Uterus (tissue), 2 donors: Measurements from ENCODE around the gene IGF2BP2.

ENCODE experiments used
- CTCF ChIP-seq, 4 experiments: fragments of 200-600 bp in 2 of 4; fragments of 450-650 bp in 2 of 4; sonication (generic) in 2 of 4; IDR thresholded peaks; one replicate each; pipeline ENCODE4 v1.5.1; 2016 to 2019; ENCODE audit warnings: antibody characterized with exemption in 4 of 4, mild to moderate bottlenecking in 2 of 4, moderate library complexity in 1 of 4
- POLR2A ChIP-seq, 2 donors: fragments of 450-650 bp; IDR thresholded peaks; one replicate each; pipeline ENCODE4 v1.6.1; 2016; ENCODE audit warnings: antibody characterized with exemption in 2 of 2, mild to moderate bottlenecking in 1 of 2, moderate library complexity in 1 of 2

GRCh38 chr3:185631108-185631507, 193.7 kb downstream of the IGF2BP2 start:
- no peak for TF ChIP-seq CTCF (IDR thresholded peaks at IDR 0.05)
- TF ChIP-seq POLR2A (IDR thresholded peaks at IDR 0.05): no peak
